Hepatocyte (in vitro differentiated cells): ENCODE measurements around the gene ST8SIA5.

ENCODE experiments used
- CTCF ChIP-seq: fragments of 200-600 bp; sonication (generic); IDR thresholded peaks from 2 replicates; pipeline ENCODE4 v1.5.1; 2016; ENCODE audit warnings: antibody characterized with exemption, mild to moderate bottlenecking; ENCODE audit not compliant: poor library complexity
- EZH2 ChIP-seq: fragments of 200-600 bp; sonication (generic); IDR thresholded peaks from 2 replicates; pipeline ENCODE4 v1.6.1; 2016; ENCODE audit warnings: antibody characterized with exemption, mild to moderate bottlenecking, borderline replicate concordance
- EZH2phosphoT487 ChIP-seq: fragments of 200-600 bp; sonication (generic); IDR thresholded peaks from one replicate; pipeline ENCODE4 v1.6.1; 2018; ENCODE audit warnings: antibody characterized with exemption, mild to moderate bottlenecking, low read depth, moderate library complexity; ENCODE audit not compliant: unreplicated experiment, severe bottlenecking

GRCh38 chr18:46738491-46738890 is 18.4 kb downstream of the ST8SIA5 start:
- TF ChIP-seq CTCF (no peak), EZH2phosphoT487 (no peak), EZH2 (no peak)
